GM19240 (cell line): ENCODE data around the gene RAD51B.

Experiments used
- DNase-seq: peaks from one replicate; pipeline ENCODE4 v3.0.0; 2011; ENCODE audit warnings: low spot score; ENCODE audit not compliant: insufficient read length

The RAD51B gene

GRCh38 chr14:68357777-68358176 is 538.2 kb downstream of the RAD51B start:
- no peak for DNase-seq

GRCh38 chr14:68358500-68358899 is 538.9 kb downstream of the RAD51B start:
- DNase-seq, result no peak

GRCh38 chr14:68359022-68359836 is 539.6 kb downstream of the RAD51B start:
- no peak for DNase-seq

GRCh38 chr14:68359837-68360552 is 540.4 kb downstream of the RAD51B start:
- DNase-seq, result no peak

- DNase-seq, result no peak
Measured at GRCh38 chr14:68361231-68361630, 541.7 kb downstream of the RAD51B start.

GRCh38 chr14:68362846-68363245 is 543.3 kb downstream of the RAD51B start:
- no peak for DNase-seq

- no peak for DNase-seq
Measured at GRCh38 chr14:68363466-68363842, 543.9 kb downstream of the RAD51B start.

GRCh38 chr14:68363843-68364767 is 544.5 kb downstream of the RAD51B start:
- no peak for DNase-seq

GRCh38 chr14:68364792-68365192 is 545.2 kb downstream of the RAD51B start:
- no peak for DNase-seq

GRCh38 chr14:68365228-68365627 is 545.6 kb downstream of the RAD51B start:
- no peak for DNase-seq

GRCh38 chr14:68366656-68367055 is 547.1 kb downstream of the RAD51B start:
- no peak for DNase-seq

- no peak for DNase-seq
Measured at GRCh38 chr14:68367536-68367935, 548.0 kb downstream of the RAD51B start.

- no peak for DNase-seq
Measured at GRCh38 chr14:68368850-68369249, 549.3 kb downstream of the RAD51B start.

GRCh38 chr14:68369281-68370056 is 549.9 kb downstream of the RAD51B start:
- DNase-seq, result no peak

GRCh38 chr14:68370057-68370360 is 550.4 kb downstream of the RAD51B start:
- no peak for DNase-seq

GRCh38 chr14:68372368-68372767 is 552.8 kb downstream of the RAD51B start:
- DNase-seq, result no peak

- no peak for DNase-seq
Measured at GRCh38 chr14:68373124-68373646, 553.6 kb downstream of the RAD51B start.

GRCh38 chr14:68373847-68374444 is 554.4 kb downstream of the RAD51B start:
- no peak for DNase-seq

- DNase-seq, result no peak
Measured at GRCh38 chr14:68374682-68375081, 555.1 kb downstream of the RAD51B start.

- no peak for DNase-seq
Measured at GRCh38 chr14:68375376-68375775, 555.8 kb downstream of the RAD51B start.
